GM18517 (cell line): ENCODE data around the gene FARSB.

Experiments used
- ATAC-seq: cut with Tn5 transposase; IDR thresholded peaks from one replicate; pipeline ENCODE4 v1.9.1; 2021; ENCODE audit warnings: mild to moderate bottlenecking, moderate library complexity; ENCODE audit not compliant: unreplicated experiment

The FARSB gene

DNA sequence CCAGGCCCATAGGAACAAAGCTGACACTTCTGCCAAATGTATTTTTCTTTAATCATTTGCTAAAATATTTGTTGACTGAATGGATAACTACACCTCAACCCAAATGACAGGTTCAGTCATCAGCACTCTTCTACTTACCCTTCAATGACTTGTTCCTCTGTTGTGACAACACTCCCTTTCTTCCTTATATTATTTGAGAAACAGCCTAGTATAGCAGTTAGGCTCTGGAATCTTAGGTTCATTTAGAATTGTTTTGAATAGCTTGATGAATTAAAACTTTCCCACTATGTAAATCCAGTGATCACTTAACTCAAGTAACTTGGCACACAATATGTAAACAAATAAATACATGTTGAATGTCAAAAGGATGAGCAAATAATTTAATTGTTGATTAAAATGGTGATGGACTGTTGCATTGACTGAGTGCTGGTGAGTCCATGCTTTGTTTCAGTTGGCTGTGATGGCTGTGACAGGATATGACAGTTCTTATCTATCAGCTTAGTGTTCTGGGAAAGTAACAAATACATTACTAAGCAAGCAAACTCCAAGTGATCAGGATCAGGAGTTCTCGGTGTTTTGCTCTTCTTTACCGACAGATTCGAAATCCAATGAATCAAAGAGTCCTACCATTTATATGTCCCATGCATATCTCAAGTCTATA is 12.7 kb upstream of the FARSB start:
- ATAC-seq: no peak

- ATAC-seq: no peak
Measured at GRCh38 chr2:222663479-222663878, 7.6 kb upstream of the FARSB start.

GRCh38 chr2:222656526-222657446 is 894 bp upstream of the FARSB start:
- ATAC-seq: peak; percentile 33

DNA sequence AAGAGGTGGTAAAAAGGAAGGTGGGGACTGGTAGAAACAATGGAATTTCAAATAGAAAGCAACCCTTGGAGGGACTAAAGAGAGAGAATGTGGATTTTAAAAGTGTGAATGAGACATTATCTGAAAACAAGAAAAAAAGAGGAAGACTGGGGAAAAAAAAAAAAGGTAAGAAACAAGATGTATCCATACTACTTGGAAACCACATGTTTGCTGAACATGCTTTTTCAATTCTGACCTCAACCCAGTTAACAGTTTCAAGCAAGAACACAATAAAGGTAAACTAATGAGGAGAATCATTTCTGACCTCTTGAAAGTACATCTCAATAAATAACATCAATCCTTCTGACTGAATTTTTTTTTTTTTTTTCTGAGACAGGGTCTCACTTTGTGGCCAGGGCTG is 2.6 kb downstream of the FARSB start:
- no peak for ATAC-seq

GRCh38 chr2:222652491-222653255 is 3.2 kb downstream of the FARSB start:
- ATAC-seq: no peak

DNA sequence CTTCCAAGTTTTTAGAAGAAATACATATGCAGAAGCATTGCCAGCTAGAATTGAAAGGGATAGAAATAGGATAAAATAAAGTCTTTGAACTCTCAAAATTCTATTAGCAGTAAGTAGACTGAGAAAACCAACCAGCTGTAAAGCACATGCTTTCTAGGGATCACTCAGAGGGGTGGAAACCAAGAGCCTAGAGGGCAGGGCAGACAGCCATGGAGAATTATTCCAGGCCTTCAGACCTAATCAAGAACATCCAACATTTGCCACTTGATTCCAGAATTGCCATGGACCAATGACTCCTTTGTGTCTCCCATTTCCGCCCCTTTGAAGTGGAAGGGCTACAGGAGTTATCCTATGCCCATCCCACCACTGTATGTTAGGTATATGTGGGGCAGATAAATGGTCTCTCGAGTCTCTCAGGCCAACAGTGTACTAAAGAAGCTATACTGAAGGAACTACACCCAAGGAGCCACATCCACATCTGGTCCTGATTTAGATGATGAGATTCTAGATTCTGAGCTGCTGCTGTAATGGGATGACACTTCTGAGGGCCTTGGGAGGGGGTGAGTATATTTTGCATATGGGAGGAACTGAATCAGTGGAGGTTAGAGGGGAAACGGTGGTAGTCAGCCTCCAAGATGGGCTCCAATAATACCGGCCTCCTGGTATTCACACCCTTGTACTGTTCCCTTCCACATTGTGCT is 4.0 kb downstream of the FARSB start:
- no peak for ATAC-seq

GRCh38 chr2:222649801-222650200 is 6.1 kb downstream of the FARSB start:
- no peak for ATAC-seq

DNA sequence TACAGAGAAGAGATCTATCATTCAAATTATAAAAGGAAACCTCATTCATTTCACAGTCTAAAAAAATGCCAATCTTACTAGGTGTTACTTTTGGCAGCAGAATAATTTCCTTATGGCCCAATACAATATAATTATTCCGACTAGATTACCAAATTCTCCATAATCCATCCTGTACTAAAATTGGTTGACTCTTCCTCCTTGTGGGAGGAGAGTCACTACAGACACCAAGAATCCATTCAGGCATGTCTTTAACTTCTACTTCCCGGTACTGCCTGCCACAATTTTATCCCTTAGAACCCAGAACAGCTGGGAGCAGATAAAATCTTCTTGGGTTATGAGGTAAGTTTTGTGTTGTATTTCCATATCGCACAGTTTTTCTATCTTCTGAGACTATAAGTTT is 9.9 kb downstream of the FARSB start:
- ATAC-seq: no peak

- ATAC-seq: no peak
Measured at GRCh38 chr2:222643134-222643533, 12.8 kb downstream of the FARSB start.

DNA sequence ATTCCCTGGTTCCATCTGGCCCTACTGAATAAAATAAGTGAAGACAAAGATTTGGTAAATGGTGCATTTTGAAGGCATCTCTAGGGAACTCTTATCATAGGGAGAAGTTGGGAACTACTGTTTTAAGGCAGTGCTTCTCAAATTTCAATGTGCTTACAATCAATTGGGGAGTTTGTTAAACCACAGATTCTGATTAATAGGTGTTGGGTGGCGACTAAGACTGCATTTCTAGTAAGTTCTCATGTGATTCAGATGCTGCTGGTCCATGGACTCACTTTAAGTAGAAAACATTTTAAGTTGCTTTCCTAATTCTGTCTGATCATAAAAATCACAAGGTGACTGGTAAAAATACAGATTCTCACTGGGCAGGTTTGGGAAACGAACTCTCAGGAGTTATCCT is 14.6 kb downstream of the FARSB start:
- ATAC-seq: no peak

DNA sequence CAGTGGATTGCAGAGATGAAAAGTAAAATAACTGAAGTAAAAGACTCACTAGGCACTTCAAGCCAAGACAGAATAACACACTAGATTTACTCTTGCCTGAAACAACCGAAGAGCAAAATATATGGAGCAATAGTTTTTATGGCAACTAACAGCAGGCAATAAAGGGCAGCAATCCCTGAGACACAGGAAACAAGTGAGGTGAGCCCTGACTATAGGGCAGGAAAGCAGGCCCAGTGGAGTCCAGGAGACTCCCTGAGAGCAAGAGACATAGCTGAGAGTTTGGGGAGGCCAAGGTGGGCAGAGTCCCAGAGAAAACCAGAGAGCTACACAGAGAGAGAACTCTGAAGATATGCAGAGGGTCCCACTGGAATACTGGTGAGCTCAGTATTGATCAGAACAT is 18.8 kb downstream of the FARSB start:
- ATAC-seq: no peak

DNA sequence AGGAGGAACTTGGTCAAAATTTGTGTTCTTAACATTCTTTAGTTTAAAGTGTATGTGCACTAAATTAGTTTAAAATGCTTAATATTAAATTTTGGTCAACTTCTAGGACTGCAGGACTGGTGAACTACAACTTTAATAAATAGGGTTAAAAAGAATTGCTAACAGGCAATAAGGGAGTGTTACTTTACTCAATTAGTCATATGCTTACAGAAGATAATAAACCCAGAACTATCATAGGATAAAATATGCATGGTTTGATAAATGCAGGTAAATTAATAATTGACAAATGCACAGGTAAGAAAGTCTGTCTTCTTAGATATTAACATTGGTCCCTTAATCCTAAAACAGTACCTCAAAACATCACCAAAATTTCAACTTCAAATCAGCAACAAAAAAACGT is 20.6 kb downstream of the FARSB start:
- ATAC-seq: no peak

GRCh38 chr2:222627764-222628163 is 28.1 kb downstream of the FARSB start:
- ATAC-seq: no peak

DNA sequence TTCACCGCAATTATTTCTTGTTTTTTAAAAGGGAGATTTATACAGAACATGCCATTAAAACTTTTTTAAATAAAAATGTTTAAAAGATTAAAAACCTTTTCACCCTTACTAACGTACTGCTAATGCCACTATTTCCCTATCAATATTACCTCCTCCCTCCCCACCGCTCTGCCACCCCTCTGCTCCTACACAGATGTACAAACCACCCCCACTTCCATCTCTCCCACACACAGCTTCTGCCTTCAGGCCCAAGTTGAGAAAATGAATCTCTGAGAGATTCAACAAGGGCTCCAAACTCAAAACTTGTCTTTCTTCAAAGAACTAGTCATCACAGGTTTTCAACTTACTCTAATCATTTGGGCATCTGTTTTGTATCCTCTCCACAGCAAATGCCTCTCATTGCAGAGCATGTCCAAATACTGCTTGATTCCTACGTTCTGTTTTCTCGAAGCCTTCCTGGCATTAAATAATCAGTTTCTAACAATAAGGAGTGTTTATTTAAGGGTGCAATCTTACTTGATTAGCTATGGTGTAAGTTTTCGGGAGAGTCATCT is 32.1 kb downstream of the FARSB start:
- no peak for ATAC-seq

GRCh38 chr2:222622910-222623309 is 33.0 kb downstream of the FARSB start:
- ATAC-seq: no peak

DNA sequence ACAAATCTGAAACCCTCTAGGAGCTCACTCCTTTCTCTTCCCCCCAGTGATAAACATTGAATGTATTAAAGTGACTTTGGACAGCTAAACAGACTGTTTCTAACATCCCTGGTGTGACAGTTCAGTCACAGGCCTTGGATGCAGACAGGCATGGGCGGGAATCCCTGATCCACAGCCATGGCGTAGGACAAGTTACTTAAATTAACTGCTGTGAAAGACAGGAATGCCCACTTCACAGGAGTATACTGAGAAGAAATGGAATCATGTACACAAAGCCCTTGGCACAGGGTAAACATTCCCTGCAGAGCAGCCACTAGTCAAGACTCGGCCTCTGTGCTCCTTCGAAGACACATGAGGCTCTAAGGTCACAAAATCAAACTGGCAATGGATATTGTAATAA is 34.0 kb downstream of the FARSB start:
- ATAC-seq: no peak

GRCh38 chr2:222615320-222615719 is 40.6 kb downstream of the FARSB start:
- no peak for ATAC-seq

DNA sequence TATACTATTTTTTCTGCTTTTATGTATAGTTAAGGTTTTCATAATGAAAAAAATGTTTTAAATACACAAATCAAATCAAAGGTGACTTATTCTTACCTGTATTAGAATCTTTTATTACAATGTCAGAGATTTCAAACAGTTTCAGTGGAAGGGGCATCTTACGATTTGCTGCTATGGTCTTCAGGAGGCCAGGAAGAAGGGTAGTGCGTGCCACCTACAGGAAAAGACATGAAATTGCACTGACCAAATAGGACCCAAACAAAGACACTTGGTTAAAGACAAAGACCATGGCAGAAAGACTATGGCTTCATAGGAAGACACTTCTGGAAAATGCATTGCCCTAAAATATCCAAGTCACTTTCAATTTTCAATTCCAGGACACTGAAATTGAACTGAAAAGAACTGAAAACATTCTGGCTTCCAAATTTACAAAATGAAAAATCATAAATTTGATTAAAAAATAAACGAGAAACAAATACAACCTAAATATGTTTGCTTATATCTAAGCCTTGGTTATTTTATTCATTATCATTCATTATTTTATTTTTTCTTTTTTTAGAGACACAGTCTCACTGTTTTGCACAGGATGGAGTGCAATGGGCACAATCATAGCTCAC is 42.1 kb downstream of the FARSB start:
- ATAC-seq: peak; percentile 86

- no peak for ATAC-seq
Measured at GRCh38 chr2:222611684-222612083, 44.2 kb downstream of the FARSB start.

DNA sequence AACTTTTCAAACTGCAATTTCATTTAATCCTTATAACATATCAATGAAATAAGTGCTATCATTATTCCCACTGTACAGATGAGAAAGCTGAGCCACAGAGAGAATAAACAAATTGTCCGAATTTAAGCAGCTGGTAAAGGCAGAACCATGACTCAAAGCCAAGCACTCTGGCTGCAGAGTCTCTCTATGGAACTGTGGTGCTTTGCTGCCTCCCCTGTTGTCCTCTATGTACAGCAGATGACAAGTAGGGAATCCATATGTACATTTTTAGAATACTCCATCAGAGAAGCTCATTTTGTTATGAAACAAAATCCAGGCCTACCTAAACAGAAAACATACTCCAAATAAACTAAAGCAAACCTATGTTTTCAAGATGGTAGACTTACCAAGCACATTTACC is 45.1 kb downstream of the FARSB start:
- no peak for ATAC-seq
